Vagina (tissue), 2 donors: Measurements from ENCODE around the gene ATP6V0C. TPM values are rescaled to one million over a fixed set of nuclear protein-coding genes. Genes with fewer than 3 reads are reported as not detected.

ENCODE experiments used
- DNase-seq, 2 donors: peaks; one replicate each; pipeline ENCODE4 v3.0.0-alpha.2; 2017; ENCODE audit errors: extremely low spot score in 2 of 2
- H3K27ac ChIP-seq: fragments of 200-600 bp; sonication (generic); one replicate; pipeline ENCODE4 v1.5.1; 2019
- H3K27me3 ChIP-seq: fragments of 200-600 bp; sonication (generic); one replicate; pipeline ENCODE4 v1.5.1; 2019
- H3K36me3 ChIP-seq, 2 donors: fragments of 200-600 bp; sonication (generic); one replicate each; pipeline ENCODE4 v1.5.1; 2017 to 2019
- H3K4me1 ChIP-seq: fragments of 200-600 bp; sonication (generic); one replicate; pipeline ENCODE4 v1.5.1; 2019
- H3K4me3 ChIP-seq, 2 donors: fragments of 200-600 bp; sonication (generic); 1 replicate in 1 of 2; 2 replicates in 1 of 2; pipeline ENCODE4 v1.5.1; 2016 to 2019
- H3K9me3 ChIP-seq: fragments of 200-600 bp; sonication (generic); one replicate; pipeline ENCODE4 v1.5.1; 2019
- CTCF ChIP-seq, 3 experiments: fragments of 450-650 bp in 2 of 3; fragments of 200-600 bp in 1 of 3; sonication (generic) in 1 of 3; IDR thresholded peaks; one replicate each; pipeline ENCODE4 v1.5.1; 2017 to 2019; ENCODE audit warnings: antibody characterized with exemption in 3 of 3, mild to moderate bottlenecking in 2 of 3, moderate library complexity in 2 of 3
- POLR2A ChIP-seq, 2 donors: fragments of 450-650 bp; IDR thresholded peaks; one replicate each; pipeline ENCODE4 v1.6.1; 2017; ENCODE audit warnings: antibody characterized with exemption in 2 of 2, mild to moderate bottlenecking in 2 of 2, moderate library complexity in 2 of 2
- POLR2AphosphoS5 ChIP-seq, 2 donors: sonication (generic); formaldehyde crosslinking; IDR thresholded peaks; one replicate each; pipeline ENCODE4 v1.9.0; 2017; ENCODE audit warnings: antibody characterized with exemption in 2 of 2, mild to moderate bottlenecking in 2 of 2, low read depth in 1 of 2; ENCODE audit not compliant: insufficient read depth in 1 of 2
- intact Hi-C: fragments of 100-400 bp; cut with DNase I; formaldehyde crosslinking; loops from one replicate; pipeline ENCODE4 v1.15.1; 2023
- total RNA-seq: library from RNA; depleted of rRNA; stranded (reverse); fragments of >200 nt; gene quantifications from one replicate; pipeline ENCODE4 v1.2.3, GENCODE V29; 2016

ATP6V0C gene
- total RNA-seq, 1 donor from 2014 or later = 133 TPM

DNA sequence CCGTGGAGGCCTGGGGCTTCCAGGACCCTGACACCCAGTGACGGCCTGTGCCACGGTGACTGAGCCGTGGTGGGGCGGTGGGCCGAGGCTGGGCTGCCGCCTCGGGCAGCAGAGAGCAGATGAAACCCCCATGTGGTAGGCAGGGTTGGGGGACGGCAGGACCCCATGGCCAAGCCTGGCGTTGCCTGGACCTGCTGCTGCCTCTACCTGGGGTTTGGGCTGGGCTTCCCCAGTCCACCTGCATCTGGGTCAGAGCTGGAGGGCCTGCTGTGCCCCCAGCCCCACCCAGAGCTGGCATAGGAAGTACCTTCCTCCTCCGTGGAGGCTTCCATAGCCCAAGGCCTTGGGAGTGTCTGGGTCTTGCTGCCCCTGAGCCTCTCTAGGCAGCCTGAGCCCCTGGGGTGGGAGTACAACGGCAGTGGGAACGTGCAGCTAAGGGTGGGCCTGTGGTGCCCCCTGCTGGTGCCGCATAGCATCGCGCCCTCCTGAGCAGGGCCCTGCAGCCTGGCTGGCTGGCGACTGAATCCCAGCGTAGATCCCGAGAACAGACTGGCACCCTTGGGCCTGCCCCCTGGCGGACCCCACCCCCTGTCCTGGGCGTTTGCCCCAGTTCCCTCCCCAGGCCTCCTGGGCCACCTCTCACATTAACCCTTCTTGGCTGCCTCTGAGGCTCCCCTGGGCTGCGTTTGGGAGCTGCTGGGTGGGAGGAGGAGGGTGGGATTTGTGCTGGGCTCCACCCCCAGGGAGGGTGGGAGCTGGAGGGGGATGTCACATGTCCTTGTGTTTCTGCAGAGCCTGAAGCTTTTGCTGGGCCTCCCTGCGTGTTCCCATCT lies 12.6 kb upstream of the ATP6V0C start:
- Histone ChIP-seq H3K4me1 (peaks cover 62% of the 10 kb centered on the region), H3K27ac (peak overlapping the region; percentile 74), H3K27me3 (no peaks in the 10 kb centered on the region), H3K9me3 (no peaks in the 10 kb centered on the region), H3K4me3 (peak overlapping the region; percentile 26 to 37), H3K36me3 (peaks cover 0 to 10% of the 10 kb centered on the region in 2 donors)
- intact Hi-C loops = loop anchor here (5.0 kb wide), 1 partner anchor 74 kb away; the partner anchor contains the start of gene CCNF
- no peak for DNase-seq
- peak; percentile 36 to 63 for TF ChIP-seq POLR2AphosphoS5 (IDR thresholded peaks at IDR 0.05; ENCODE audit: insufficient read depth in 1 of 2, low read depth in 1 of 2)
- TF ChIP-seq CTCF (IDR thresholded peaks at IDR 0.05) = peak; percentile 96 to 98 (median 98)
- no peak for TF ChIP-seq POLR2A (IDR thresholded peaks at IDR 0.05)

DNA sequence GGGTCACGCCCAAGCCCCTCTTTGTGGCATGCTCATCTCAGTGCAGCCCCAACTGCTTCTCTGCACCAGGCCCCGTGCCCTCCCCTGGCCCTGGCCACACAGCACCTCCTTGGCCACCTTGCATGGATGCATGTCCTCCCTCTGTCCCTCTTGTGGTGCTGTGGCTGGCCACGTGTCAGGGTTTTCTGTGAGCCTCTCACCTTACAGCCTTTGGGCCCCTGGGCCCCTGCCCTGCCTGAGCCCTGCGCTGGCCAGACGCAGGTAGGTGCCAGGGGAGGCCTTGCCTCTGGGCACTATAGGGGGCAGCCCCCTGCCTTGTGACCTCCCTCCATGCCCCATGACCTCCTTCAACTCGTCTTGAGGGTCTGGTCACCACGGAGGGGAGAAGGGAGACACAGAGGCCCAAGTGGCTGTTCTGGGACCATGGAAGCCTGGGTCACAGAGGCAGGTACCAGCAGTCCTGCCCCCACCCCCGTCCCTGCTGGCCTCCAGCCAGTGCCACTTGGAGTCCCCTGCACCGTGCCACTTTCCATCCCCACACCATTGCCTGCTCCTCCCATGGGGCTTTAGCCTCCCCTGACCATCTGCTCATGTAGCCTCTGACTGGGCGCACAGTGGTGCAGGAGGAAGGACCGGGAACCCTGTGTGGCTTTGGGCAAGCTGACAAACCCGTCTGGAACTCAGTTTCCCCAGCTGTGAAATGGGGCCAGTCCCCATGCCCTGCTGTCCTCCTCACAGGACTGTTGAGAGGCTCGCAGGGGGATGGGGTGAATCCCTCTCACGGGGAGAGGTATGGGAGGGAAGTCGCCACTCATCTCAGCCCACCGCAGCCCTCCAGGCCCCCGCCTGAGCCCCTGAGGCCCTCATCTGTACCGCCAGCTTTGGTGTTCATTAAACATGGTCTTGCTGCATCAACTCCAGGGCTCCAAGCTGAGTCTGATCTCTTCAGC lies 11.5 kb upstream of the ATP6V0C start:
- no peak for TF ChIP-seq POLR2A (IDR thresholded peaks at IDR 0.05)
- no peak for TF ChIP-seq CTCF (IDR thresholded peaks at IDR 0.05)
- no peak for DNase-seq
- intact Hi-C loops = loop anchor here (5.0 kb wide), 1 partner anchor 75 kb away; the partner anchor contains the start of gene CCNF
- Histone ChIP-seq H3K9me3 (no peaks in the 10 kb centered on the region), H3K27me3 (no peaks in the 10 kb centered on the region), H3K4me3 (no peak overlapping the region), H3K27ac (peak overlapping the region; percentile 74), H3K36me3 (peaks cover 0 to under 1% of the 10 kb centered on the region in 2 donors), H3K4me1 (peaks cover 54% of the 10 kb centered on the region)

DNA sequence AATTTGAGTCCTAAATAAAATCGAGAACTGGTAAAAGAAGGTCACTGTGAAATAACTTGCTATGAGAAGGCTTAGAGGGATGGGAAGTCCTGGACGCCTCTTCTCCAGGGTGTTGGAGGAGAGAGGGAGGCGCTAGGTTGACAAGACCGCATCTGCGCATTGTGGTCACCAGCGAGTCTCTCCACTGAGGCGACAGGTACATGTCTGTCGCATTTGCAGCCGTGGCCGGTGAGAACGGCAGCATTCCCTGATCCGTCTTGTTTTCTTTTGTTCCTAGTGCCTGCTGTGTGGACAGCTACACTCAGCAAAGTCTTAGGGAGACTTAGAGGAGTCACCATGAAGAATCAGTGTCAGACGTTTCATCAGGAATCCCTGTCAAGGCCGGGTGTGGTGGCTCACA lies 8.1 kb upstream of the ATP6V0C start:
- intact Hi-C loops = loop anchor here (2.0 kb wide), 1 partner anchor 165 kb away; the partner anchor contains the start of gene ABCA3
- Histone ChIP-seq H3K9me3 (no peaks in the 10 kb centered on the region), H3K36me3 (no peaks in the 10 kb centered on the region), H3K27ac (no peak overlapping the region), H3K4me3 (no peak overlapping the region), H3K4me1 (peaks cover 23% of the 10 kb centered on the region), H3K27me3 (no peaks in the 10 kb centered on the region)
- no peak for TF ChIP-seq CTCF (IDR thresholded peaks at IDR 0.05)
- no peak for TF ChIP-seq POLR2AphosphoS5 (IDR thresholded peaks at IDR 0.05; ENCODE audit: insufficient read depth in 1 of 2, low read depth in 1 of 2)
- no peak for TF ChIP-seq POLR2A (IDR thresholded peaks at IDR 0.05)
- no peak for DNase-seq

- Histone ChIP-seq H3K9me3 (no peaks in the 10 kb centered on the region), H3K36me3 (no peaks in the 10 kb centered on the region), H3K27ac (no peak overlapping the region), H3K4me1 (peaks cover 14% of the 10 kb centered on the region), H3K27me3 (no peaks in the 10 kb centered on the region), H3K4me3 (no peak overlapping the region)
- no peak for TF ChIP-seq CTCF (IDR thresholded peaks at IDR 0.05)
- no peak for TF ChIP-seq POLR2AphosphoS5 (IDR thresholded peaks at IDR 0.05; ENCODE audit: insufficient read depth in 1 of 2, low read depth in 1 of 2)
- no peak for TF ChIP-seq POLR2A (IDR thresholded peaks at IDR 0.05)
- no peak for DNase-seq
- intact Hi-C loops = no loop called here
Measured at GRCh38 chr16:2507052-2507659, 6.6 kb upstream of the ATP6V0C start.
